ENCODE data around the gene NAALADL2.
A peak's percentile ranks its signal among the peaks of the same experiment; 100 is the strongest.

The NAALADL2 gene

DNA sequence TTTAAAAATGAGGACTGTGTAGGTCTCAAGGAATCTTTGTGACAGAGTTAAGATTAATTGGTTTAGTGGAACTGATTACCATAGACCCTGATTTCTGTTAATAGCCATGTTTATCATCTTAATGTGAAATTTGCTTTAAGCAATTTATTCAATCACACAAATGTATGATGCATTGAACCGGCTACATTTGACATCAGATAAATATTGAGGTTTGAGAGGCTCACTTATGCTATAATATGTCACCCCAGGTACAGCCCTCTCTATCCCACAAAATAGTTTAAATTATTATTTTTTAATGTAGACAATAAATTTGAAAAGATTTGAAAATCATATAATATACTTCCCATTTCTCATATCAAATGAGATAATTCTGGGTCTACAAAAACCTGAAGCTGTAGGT, 413.3 kb downstream of the NAALADL2 start:
- TF ChIP-seq, protein P1, sequence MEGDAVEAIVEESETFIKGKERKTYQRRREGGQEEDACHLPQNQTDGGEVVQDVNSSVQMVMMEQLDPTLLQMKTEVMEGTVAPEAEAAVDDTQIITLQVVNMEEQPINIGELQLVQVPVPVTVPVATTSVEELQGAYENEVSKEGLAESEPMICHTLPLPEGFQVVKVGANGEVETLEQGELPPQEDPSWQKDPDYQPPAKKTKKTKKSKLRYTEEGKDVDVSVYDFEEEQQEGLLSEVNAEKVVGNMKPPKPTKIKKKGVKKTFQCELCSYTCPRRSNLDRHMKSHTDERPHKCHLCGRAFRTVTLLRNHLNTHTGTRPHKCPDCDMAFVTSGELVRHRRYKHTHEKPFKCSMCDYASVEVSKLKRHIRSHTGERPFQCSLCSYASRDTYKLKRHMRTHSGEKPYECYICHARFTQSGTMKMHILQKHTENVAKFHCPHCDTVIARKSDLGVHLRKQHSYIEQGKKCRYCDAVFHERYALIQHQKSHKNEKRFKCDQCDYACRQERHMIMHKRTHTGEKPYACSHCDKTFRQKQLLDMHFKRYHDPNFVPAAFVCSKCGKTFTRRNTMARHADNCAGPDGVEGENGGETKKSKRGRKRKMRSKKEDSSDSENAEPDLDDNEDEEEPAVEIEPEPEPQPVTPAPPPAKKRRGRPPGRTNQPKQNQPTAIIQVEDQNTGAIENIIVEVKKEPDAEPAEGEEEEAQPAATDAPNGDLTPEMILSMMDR (IDR thresholded peaks at IDR 0.05; ENCODE audit: low read depth, low read length): no peak
- no peak for TF ChIP-seq EZH2phosphoT487 (IDR thresholded peaks at IDR 0.05; ENCODE audit: low read depth)
- Histone ChIP-seq H3K27me3 (ENCODE audit: low read depth, low read length) (no peaks in the 10 kb centered on the region), H3K4me2 (ENCODE audit: low read length) (peak overlapping the region; percentile 68), H3K36me3 (replicated peaks; ENCODE audit: low read depth, low read length) (peaks cover 29% of the 10 kb centered on the region), H3K4me1 (ENCODE audit: low read length) (peaks cover 47% of the 10 kb centered on the region), H3K79me2 (ENCODE audit: low read length) (peaks cover 58% of the 10 kb centered on the region), H3K27ac (ENCODE audit: low read length) (peak overlapping the region; percentile 86), H3K9me3 (ENCODE audit: insufficient read depth, low read length) (no peaks in the 10 kb centered on the region; the same call in 1 of the 2 replicates), H4K20me1 (ENCODE audit: insufficient read depth, low read length) (peaks cover 7% of the 10 kb centered on the region), H2AFZ (ENCODE audit: low read depth, low read length) (no peak overlapping the region), H3K4me3 (ENCODE audit: low read length) (peak overlapping the region; percentile 82), H3K9ac (ENCODE audit: low read length) (peak overlapping the region; percentile 83)

DNA sequence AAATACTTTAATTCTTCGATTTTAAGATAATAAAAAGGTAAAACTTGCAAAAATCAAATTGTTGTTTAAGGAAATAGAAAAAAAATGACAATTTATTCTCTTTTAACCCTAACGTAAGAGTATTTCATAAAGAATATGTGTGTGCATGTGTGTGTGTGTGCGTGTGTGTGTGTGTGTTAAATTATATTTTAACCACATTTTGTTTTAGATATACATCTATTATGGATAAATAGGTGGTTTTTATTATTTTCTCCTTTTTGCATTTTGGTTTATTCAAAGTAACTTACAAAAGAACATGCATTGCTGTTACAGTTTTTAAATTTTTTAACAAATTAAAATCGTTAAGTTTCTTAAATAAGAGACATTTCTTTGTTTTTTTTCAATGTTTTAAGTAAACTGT, 414.4 kb downstream of the NAALADL2 start:
- Histone ChIP-seq H3K9me3 (ENCODE audit: insufficient read depth, low read length) (no peaks in the 10 kb centered on the region; the same call in 1 of the 2 replicates), H4K20me1 (ENCODE audit: insufficient read depth, low read length) (no peaks in the 10 kb centered on the region), H3K79me2 (ENCODE audit: low read length) (peaks cover 49% of the 10 kb centered on the region), H3K27me3 (ENCODE audit: low read depth, low read length) (no peaks in the 10 kb centered on the region), H3K4me1 (ENCODE audit: low read length) (peaks cover 39% of the 10 kb centered on the region), H2AFZ (ENCODE audit: low read depth, low read length) (no peak overlapping the region), H3K27ac (ENCODE audit: low read length) (peak overlapping the region; percentile 86), H3K4me3 (ENCODE audit: low read length) (peak overlapping the region; percentile 82), H3K9ac (ENCODE audit: low read length) (peak overlapping the region; percentile 83), H3K36me3 (replicated peaks; ENCODE audit: low read depth, low read length) (peaks cover 21% of the 10 kb centered on the region), H3K4me2 (ENCODE audit: low read length) (peak overlapping the region; percentile 68)
- no peak for TF ChIP-seq EZH2phosphoT487 (IDR thresholded peaks at IDR 0.05; ENCODE audit: low read depth)

DNA sequence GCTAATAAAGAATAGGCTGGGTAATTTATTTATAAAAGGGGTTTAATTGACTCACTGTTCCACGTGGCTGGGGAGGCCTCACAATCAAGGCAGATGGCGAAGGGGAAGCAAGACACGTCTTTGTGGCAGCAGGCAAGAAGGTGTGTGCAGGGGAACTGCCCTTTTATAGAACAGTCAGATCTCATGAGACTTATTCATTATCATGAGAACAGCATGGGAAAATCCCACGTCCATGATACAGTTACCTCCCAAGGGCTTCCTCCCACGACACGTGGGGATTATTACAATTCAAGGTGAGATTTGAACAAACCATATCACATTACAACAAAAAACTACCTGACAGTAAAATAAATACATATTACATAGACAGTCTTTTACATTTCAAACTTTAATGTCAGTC, 414.9 kb downstream of the NAALADL2 start:
- Histone ChIP-seq H3K9ac (ENCODE audit: low read length) (peak overlapping the region; percentile 83), H3K27me3 (ENCODE audit: low read depth, low read length) (no peaks in the 10 kb centered on the region), H3K4me3 (ENCODE audit: low read length) (peak overlapping the region; percentile 82), H3K4me2 (ENCODE audit: low read length) (peak overlapping the region; percentile 68), H3K9me3 (ENCODE audit: insufficient read depth, low read length) (no peaks in the 10 kb centered on the region; the same call in 1 of the 2 replicates), H3K4me1 (ENCODE audit: low read length) (peaks cover 39% of the 10 kb centered on the region), H3K27ac (ENCODE audit: low read length) (peak overlapping the region; percentile 86), H4K20me1 (ENCODE audit: insufficient read depth, low read length) (no peaks in the 10 kb centered on the region), H2AFZ (ENCODE audit: low read depth, low read length) (peak overlapping the region; percentile 51; the same call in 1 of the 2 replicates), H3K36me3 (replicated peaks; ENCODE audit: low read depth, low read length) (peaks cover 21% of the 10 kb centered on the region), H3K79me2 (ENCODE audit: low read length) (peaks cover 47% of the 10 kb centered on the region)
- no peak for TF ChIP-seq EZH2phosphoT487 (IDR thresholded peaks at IDR 0.05; ENCODE audit: low read depth)
- TF ChIP-seq, protein P1 (IDR thresholded peaks at IDR 0.05; ENCODE audit: low read depth, low read length): no peak

DNA sequence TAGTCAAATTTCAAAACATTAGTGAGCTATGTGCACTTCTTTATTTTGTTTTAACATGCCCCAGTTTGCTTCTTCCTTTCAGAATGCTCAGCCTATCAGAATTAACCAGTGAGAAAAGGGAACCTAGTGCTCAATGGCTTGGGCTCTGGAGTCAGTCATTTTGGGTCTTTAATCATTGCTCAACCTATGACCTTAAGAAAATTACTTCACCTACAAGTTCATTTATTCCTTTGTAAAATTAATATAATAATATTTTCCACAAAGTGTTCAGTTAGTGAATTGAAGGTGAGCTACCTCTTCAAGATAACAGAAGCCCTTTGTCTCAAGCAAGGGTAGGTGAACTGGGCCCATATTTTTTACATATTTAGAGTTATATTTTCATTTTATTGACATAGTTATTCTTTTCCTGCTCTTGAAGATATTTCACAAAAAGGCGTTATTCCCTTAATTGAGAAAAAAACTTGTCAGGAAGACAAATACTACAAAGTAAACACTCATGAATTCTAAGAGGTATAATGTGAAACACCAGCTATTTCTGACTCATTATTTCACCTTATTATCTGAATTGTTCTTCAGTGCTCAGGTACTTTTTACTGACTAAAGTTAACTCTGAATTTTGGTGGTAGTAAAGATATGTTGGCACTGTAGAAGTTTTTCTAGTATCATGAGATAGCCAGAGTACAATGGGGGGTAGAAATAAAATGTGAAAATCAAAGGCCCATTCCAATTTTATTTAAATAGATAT, 415.5 kb downstream of the NAALADL2 start:
- Histone ChIP-seq H3K27me3 (ENCODE audit: low read depth, low read length) (no peaks in the 10 kb centered on the region), H3K4me3 (ENCODE audit: low read length) (peak overlapping the region; percentile 29; the same call in 1 of the 2 replicates), H3K36me3 (replicated peaks; ENCODE audit: low read depth, low read length) (peaks cover 16% of the 10 kb centered on the region), H3K79me2 (ENCODE audit: low read length) (peaks cover 41% of the 10 kb centered on the region), H3K4me1 (ENCODE audit: low read length) (peaks cover 33% of the 10 kb centered on the region), H3K27ac (ENCODE audit: low read length) (peak overlapping the region; percentile 86), H4K20me1 (ENCODE audit: insufficient read depth, low read length) (no peaks in the 10 kb centered on the region), H3K9ac (ENCODE audit: low read length) (peak overlapping the region; percentile 25; the same call in 1 of the 2 replicates), H2AFZ (ENCODE audit: low read depth, low read length) (peak overlapping the region; percentile 51; the same call in 1 of the 2 replicates), H3K9me3 (ENCODE audit: insufficient read depth, low read length) (no peaks in the 10 kb centered on the region; the same call in 1 of the 2 replicates), H3K4me2 (ENCODE audit: low read length) (peak overlapping the region; percentile 68)
- TF ChIP-seq EZH2phosphoT487 (IDR thresholded peaks at IDR 0.05; ENCODE audit: low read depth): no peak
- TF ChIP-seq, protein P1 (IDR thresholded peaks at IDR 0.05; ENCODE audit: low read depth, low read length): no peak

Measured in OCI-LY3 (cell line).